ENCODE results near the gene PARD6B. TPM values are rescaled to one million over a fixed set of nuclear protein-coding genes. Genes with fewer than 3 reads are reported as not detected.

Gene PARD6B
- total and polyA plus RNA-seq, 2 donors (not counting 3 experiments of a cell fraction or from before 2014, with no cell fraction given) = 0.03 TPM; not detected in 1

- DNase-seq (ENCODE audit: low read depth, low spot score) = no peak
- ChIA-PET CTCF (interaction anchor here (1.0 to 1.4 kb wide), 2 partner anchors 9 to 16 kb away, joined by 3 to 9 read pairs; no protein-coding TSS in a partner anchor), POLR2A (no interaction called here)
- BruUV-seq (replicated peaks) = no TSS peak
- no peak overlapping the region for H3K4me3 ChIP-seq (replicated peaks in 1 of 3; ENCODE audit: insufficient read depth in 1 of 3, low read depth in 1 of 3, low read length in 3 of 3)
- no peaks in the 10 kb centered on the region for H3K4me1 ChIP-seq (ENCODE audit: control insufficient read depth, extremely low read depth, insufficient read depth, low read length)
- no peak overlapping the region for H3K9ac ChIP-seq (replicated peaks; ENCODE audit: extremely low read depth, insufficient read depth, low read length)
- H3K36me3 ChIP-seq (ENCODE audit: control insufficient read depth in 2 of 2, extremely low read depth in 1 of 2, insufficient read depth in 2 of 2, low read length in 2 of 2) = no peaks in the 10 kb centered on the region
- dilution Hi-C loops (cut with MboI; ENCODE audit: extremely low pct_ligation_motif_present, low sequenced_read_pairs) = no loop called here
- intact Hi-C loops (cut with micrococcal nuclease) = no loop called here
- FAIRE-seq = no peak
- H3K9me3 ChIP-seq (replicated peaks; ENCODE audit: control insufficient read depth, insufficient read depth, low read length) = no peaks in the 10 kb centered on the region
- no peak for TF ChIP-seq POLR2AphosphoS5 (IDR thresholded peaks at IDR 0.05; ENCODE audit: insufficient read depth, low read depth, low read length)
- no peak for TF ChIP-seq GATA2 (IDR thresholded peaks at IDR 0.05; ENCODE audit: insufficient read depth, insufficient read length, low read depth, low read length)
- no peak for TF ChIP-seq MYC (IDR thresholded peaks at IDR 0.05; ENCODE audit: low read depth, low read length)
- no peak for TF ChIP-seq JUN (IDR thresholded peaks at IDR 0.05; ENCODE audit: borderline replicate concordance, insufficient read depth, insufficient read length, low read depth)
- TF ChIP-seq MAX (IDR thresholded peaks at IDR 0.05; ENCODE audit: insufficient read depth, insufficient read length) = no peak
- TF ChIP-seq CTCF (IDR thresholded peaks at IDR 0.05; ENCODE audit: extremely low read depth in 1 of 2, insufficient read depth in 1 of 2, low read depth in 1 of 2, low read length in 2 of 2) = no peak
- TF ChIP-seq POLR2A (IDR thresholded peaks at IDR 0.05; ENCODE audit: low read depth, low read length) = no peak
- TF ChIP-seq FOS (IDR thresholded peaks at IDR 0.05; ENCODE audit: borderline replicate concordance, insufficient read depth, low read length) = no peak
- TF ChIP-seq EZH2 (IDR thresholded peaks at IDR 0.05; ENCODE audit: borderline replicate concordance, low read depth, low read length, severe bottlenecking) = no peak
- H3K27ac ChIP-seq (ENCODE audit: insufficient read depth, low read depth, low read length) = no peak overlapping the region
- H4K20me1 ChIP-seq (replicated peaks; ENCODE audit: control insufficient read depth, extremely low read depth, insufficient read depth, low read length) = no peaks in the 10 kb centered on the region
- H2AFZ ChIP-seq (ENCODE audit: low read depth, low read length) = no peak overlapping the region
- H3K4me2 ChIP-seq (ENCODE audit: insufficient read depth, low read length) = no peak overlapping the region
- H3K27me3 ChIP-seq (ENCODE audit: control insufficient read depth in 2 of 2, insufficient read depth in 2 of 2, low read length in 2 of 2) = peaks cover 0 to 9% of the 10 kb centered on the region in 2 experiments
- H3K79me2 ChIP-seq (ENCODE audit: control insufficient read depth, insufficient read depth, low read length) = no peaks in the 10 kb centered on the region
- H3K9me1 ChIP-seq (replicated peaks; ENCODE audit: control insufficient read depth, extremely low read depth, insufficient read depth, low read length) = no peaks in the 10 kb centered on the region
Measured at GRCh38 chr20:50758469-50758868, 27.1 kb downstream of the PARD6B start.

All from endothelial cell of umbilical vein (primary cell).